GM18909 (cell line): ENCODE data around the gene ANKHD1.

ENCODE experiments used
- ATAC-seq: cut with Tn5 transposase; IDR thresholded peaks from one replicate; pipeline ENCODE4 v1.9.1; 2021; ENCODE audit warnings: mild to moderate bottlenecking; ENCODE audit not compliant: unreplicated experiment, poor library complexity

The ANKHD1 gene

DNA sequence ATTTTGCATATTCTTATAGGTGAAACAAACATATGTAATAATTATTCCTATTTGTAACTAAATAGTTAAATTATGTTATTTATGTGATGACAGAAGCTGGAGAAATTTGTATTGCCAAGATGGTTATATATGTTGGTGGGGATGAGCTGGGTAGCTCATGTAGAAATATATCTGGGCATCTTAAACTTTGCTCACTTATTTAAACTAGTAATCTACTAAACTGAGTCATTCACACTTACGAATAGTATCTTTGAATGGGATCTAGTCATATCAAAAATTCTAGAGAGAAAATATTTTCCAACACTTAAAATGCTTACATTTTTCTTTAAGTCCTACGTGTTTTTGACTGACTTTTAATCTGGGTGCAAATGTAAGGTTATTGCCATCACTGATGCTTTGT, 101.2 kb downstream of the ANKHD1 start:
- no peak for ATAC-seq

DNA sequence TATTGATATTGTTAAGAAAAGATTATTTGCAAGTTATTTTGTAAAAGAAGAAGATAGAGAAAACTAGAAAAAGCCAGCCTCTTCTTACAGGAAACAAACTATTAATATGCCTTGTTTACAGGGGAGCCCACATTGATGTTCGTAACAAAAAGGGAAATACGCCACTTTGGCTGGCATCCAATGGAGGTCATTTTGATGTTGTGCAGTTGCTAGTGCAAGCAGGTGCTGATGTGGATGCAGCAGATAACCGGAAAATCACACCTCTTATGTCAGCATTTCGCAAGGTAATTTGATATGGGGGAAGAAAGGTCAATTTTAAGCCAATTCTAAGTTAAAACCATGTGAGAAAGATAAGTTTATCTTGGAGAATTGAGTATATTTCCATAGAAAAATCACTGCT, 108.3 kb downstream of the ANKHD1 start:
- ATAC-seq, result no peak

DNA sequence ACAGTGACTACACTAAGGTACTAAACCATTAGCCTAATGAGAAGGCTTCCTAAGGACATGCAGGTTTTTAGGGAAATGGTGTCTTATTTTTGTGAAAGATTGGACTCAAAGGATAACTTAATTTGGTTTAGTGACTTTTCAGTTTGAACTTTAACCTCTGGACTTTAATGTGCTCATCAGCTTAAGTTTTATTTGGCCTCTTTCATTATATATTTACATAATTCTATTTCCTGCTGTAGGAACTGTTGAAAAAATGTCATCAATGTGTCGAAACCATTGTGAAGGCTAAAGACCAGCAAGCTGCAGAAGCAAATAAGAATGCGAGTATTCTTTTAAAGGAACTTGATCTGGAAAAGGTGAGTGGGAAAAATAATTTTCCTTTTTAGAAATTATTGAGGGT, 111.5 kb downstream of the ANKHD1 start:
- no peak for ATAC-seq

DNA sequence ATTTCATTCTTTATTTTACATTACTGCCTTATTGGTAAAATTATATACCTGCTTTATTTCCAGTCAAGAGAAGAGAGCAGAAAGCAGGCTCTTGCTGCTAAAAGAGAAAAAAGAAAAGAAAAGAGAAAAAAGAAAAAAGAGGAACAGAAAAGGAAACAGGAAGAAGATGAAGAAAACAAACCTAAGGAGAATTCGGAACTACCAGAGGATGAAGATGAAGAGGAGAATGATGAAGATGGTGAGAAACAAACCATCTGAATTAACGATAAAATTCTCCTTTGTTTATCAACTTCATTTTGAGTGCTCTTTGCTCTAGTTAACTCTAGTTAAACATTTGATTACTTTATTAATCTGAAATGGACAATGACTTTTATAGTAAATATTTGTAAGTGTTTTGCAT, 122.4 kb downstream of the ANKHD1 start:
- no peak for ATAC-seq

DNA sequence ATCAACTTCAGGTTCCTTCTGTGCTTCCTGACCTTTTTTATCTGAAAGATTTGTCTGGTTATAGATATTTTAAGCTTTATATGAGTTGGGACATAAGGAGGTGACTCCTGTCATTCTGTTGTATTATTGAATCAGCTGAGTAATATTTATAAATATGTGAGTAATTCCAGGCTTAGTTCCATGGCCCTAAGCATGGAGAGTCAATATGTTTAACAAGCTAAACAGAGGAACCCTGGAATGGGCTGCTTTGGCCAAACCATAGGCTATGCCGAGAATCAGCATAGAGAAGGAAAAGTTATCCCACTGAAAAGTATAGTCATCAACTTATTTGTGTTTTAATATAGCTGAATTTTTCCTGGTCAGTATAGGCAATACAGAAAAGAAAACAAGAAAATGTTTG, 138.6 kb downstream of the ANKHD1 start:
- ATAC-seq, result no peak

DNA sequence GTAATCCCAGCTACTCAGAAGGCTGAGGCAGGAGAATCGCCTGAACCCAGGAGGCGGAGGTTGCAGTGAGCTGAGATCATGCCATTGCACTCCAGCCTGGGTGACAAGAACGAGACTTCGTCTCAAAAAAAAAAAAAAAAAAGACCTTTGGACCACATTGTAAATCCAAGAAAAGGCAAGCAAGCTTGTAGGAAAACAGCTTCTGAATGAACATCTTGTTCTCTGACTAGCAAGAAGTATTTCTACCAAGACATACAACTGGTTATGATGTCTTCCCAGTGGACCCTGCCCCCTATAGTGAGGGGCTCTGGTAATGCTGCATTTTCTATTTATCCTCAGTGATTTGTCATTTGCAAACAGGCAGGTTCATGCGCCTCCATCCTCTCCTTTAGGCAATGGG, 141.3 kb downstream of the ANKHD1 start:
- ATAC-seq, result no peak

DNA sequence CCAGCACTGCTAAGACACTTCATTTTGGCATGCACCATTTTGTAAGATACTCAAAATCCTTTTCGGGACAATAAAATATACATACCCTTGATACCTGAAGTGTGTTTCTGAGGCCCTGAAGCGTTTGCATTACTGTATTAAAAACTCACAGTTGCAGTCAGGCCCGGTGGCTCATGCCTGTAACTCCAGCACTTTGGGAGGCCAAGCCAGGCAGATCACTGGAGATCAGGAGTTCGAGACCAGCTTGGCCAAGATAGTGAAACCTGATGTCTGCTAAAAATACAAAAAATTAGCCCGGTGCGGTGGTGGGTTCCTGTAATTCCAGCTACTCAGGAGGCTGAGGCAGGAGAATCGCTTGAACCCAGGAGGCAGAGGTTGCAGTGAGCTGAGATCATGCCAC, 143.4 kb downstream of the ANKHD1 start:
- no peak for ATAC-seq

DNA sequence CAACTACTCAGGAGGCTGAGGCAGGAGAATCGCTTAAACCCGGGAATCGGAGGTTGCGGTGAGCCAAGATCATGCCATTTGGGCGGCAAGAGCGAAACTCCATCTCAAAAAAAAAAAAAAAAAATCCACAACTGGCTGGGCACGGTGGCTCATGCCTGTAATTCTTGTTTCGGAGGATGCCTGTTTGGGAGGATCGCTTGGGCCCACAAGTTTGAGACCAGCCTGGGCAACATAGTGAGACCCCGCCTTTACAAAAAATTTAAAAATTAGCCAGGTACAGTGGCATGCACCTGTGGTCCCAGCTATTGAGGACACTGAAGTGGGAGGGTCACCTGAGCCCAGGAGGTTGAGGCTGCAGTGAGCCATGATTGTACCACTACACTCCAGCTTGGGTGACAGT, 144.0 kb downstream of the ANKHD1 start:
- ATAC-seq, result no peak

DNA sequence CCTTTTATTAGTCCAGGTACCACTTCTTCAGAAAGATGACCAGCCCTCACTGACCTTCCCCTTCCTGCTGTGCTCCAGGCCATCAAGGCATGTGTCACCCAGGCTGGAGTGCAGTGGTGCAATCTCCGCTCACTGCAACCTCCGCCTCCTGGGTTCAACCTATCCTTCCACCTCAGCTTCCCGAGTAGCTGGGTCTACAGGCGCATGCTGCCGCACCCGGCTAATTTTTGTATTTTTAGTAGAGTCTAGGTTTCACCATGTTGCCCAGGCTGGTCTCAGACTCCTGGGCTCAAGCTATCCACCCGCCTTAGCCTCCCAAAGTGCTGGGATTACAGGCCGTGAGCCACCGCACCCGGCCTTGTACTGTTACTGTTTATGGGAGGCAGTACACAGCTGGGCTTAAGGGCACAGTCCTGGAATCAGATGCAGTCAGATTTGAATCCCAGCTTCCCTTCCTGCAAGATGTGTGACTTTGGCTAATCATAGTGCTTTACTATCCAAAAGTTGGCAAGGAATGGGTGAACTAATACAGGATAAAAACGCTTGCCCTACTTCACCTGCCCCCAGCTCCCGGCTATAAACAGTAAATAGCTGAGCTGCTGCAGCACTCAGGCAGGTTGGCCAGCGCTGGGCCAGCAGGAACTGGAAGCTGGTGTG, 145.3 kb downstream of the ANKHD1 start:
- ATAC-seq, result no peak

DNA sequence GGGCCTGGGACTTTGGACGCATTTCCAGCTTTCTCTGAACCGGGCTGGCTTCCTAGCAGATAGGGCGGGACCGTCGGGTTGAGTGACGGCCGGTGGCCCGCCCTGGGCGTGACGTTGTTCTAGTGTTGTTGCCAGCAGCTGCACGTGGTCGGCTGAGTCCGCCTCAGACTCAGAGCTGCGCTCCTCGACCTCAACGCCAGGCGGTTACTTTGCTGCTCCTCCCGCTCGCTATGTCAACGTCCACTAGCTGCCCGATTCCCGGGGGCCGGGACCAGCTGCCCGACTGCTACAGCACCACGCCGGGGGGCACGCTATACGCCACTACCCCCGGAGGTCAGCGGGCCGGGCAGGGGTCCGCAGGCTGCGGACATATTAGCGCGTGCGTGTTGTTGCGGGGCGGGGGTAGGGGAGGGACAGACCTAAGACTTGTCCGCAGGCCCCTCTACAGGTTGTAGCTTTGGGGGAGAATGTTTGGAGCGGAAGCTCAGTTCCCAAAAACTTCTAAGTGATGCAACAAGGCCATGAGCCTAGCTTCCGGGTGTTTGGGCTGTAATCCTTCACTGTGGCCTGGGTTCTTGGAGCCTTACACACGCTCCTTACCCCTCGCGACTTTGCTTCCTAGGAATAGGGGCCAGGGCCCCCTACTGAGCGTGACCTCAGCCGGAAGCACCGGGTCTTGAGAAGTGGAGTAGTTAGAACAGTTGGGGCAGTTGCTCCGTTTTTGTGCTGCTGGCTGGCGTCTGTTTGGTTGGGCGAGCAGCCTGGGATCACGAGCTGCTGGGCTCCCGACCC, 146.1 kb downstream of the ANKHD1 start, which contains the start of gene EIF4EBP3:
EIF4EBP3 (plus strand) TSS at position 155 of the 792 bp plus-strand sequence; CDS start at position 231, 76 bp downstream.
- ATAC-seq, result peak; percentile 98

DNA sequence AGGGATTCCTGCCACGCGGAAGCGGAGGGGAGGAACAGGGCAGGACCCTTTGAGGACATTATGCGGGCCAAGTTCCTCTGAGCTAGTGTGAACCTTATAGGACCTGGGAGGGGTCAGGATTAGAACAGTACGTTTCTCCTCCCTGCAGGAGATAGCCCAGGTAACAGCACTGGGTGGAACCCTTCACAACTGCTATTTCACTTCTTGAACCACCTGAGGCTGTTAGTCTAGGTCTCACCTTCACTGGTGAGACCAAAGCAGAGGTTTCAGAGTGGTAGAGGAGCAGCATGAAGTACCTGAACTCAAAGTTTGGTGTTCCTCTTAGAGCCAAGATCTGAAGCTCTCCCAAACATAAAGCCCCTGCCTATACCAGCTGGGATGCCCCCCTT, 146.7 kb downstream of the ANKHD1 start:
- ATAC-seq, result peak; percentile 2

DNA sequence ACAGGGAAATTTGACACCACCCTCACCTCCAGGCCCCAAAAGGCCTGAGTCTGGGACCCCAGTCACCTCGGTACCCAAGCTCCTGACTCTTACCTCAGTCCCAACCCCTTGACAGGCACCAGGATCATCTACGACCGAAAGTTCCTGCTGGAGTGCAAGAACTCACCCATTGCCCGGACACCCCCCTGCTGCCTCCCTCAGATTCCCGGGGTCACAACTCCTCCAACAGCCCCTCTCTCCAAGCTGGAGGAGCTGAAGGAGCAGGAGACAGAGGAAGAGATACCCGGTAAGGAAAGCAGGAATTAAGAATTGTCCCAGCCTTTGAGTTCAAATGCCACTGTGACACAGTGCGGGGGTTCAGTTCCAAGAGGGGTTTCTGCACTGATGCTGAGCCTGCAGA, 147.2 kb downstream of the ANKHD1 start:
- ATAC-seq, result no peak

DNA sequence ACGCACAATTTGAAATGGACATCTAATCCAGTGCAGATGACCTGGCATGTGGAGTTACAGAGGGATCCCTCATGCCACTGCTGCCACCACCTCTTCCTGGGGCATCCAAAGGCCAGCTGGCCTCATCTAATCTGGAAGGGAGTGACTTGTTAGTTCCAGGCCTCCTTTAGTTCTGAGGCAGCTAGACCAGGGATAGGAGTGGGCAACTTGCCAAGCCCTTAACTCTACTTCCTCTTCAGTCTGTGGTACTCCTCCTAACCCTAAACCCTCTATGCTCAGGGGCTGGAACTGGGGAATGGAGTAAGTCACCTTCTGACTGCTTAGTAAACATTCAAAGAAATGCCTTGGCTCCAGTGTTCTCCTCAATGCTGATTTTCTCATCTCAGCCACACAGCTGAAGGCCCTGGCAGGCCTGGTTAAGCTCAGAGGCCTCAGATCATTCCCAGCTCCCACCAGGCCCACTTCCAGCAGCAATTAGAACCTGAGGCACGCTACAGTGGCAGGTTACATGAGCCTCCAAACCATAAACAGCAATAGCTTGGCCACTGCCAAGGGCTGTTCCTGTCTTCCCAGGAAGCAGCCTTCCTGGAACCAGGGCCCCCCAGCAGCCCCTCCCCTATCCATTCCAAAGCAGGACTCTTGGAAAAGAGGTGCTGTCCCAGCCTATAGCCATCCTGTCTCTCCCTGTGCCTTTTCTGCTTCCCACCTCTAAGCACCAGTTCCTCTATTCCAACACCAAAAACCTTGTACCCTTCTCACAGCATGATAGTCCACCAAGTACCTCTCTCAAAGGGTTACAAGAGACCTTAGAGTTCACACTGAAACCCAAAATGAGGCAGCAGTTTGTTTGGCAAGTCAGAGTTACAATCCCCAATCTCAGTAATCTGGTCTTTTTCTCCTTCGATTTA, 147.9 kb downstream of the ANKHD1 start:
- no peak for ATAC-seq

DNA sequence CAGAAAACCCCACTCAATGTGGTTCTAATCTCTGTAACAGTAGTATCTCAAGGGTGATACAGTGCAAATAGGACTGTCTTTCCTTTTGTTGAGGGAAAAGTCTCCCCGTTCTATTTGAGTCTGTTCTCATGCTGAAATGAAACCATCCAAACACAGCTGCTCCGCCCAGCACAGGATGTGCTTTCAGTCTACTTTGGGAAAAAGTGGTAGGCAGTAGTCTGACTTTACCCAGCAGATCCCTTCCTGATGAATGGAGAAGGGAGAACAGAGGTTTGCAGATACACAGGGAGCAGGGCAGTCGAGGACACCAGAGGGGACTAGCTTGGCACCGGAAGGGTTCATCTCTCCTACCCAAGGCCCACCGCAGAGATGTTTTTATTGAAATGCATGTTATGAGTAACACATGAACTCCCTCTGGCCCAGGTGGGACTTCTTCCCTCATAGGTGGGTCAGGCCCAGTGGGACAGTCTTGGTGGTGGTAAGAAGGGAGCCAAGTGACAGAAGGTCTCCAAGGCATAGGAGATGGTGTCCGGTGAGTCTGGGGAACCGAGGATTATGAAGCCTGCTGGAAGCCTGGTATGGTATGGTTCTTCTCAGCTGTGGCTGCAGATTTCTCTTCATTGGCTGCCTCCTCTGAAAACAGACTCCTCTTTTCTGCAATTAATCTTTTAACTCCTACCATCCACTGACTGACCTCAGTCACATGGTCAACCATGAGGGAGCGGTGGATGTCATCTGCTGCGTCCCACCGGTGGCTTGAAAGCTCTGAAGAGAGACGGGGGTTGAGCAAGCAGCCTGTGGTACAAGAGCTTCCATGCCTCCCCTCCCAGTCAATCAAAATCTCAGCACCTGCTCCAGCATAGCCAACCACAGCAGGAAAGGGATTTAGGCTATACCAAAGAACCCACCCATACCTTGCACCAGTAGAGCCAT, 148.8 kb downstream of the ANKHD1 start:
- no peak for ATAC-seq

DNA sequence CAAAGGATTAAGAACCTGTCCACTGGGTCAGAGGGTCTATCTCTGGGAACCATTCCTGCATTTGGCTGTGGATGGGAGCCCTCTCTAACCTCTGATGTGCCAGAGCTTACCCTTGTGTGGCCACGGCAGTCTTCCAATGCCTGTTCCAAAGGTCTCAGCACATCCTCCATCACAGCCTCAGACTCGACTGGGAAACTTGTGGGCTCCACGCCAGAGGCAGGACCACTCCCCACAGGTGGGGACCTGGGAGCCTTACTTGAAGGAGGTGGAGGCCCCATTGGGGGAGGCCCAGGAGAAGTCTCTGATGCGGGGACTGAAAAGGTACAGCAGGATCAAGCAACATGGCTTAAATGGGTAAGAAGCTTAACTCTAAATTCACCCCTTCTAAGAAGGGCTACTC, 150.2 kb downstream of the ANKHD1 start:
- no peak for ATAC-seq

DNA sequence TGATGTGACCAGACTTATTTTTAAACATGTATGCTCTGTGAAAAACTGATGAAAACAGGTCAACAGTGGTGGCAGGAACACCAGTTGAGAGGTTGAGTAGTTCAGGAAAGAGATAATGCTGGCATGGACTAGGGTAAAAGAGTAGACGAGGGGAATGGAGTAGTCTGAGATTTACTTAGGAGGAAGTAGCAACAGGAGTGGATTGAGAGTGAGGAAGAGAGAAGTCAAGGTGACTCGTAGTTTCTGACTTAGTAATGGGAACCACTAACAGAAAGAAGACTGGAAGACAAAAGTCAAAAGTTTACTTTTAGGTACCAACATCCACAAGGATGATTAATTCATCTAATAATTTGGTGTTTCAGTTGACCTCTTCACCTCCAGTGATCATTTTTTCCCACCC, 152.0 kb downstream of the ANKHD1 start:
- ATAC-seq, result no peak

DNA sequence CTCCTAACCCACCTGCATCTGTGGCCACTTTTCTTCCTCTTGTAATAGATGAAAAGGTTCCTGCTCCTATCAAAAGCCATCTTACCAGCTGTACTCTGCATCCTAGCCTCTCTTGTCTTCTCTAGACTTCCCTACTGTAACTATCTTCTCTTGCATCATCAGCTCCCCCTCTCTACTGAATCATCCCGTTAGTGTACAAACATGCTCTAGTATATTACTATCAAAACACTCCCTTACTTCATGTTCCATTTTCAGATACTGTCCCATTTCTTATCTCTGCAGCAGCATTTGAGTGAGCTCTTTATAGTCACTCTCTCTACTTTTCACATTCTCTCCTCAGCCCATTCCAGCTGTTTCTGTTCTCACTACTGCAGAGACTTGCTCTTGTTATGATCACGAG, 152.8 kb downstream of the ANKHD1 start:
- no peak for ATAC-seq

DNA sequence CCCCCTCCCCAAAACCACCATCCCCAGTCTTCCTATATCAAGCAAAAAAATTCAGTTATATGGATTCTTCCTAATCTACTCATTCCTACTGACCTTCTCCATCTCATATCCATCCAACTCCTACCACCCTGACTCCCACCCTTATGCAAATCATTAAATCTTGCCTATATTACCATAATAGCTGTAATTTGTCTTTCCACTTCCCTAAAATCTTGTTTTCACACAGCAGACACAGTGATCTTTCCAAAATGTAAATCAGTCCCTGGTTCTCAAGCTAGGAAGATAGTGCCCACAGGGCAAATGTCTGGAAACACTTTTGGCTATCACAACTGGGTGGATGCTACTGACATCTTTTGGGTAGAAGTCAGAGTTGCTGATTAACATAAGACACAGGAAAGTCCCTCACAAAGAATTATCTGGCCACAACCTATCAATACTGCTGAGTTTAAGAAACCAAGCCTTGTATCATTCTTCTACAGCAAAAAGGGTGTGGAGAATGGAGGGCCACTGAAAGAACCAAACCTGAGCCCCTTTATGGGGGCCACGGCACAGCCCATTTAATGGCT, 154.2 kb downstream of the ANKHD1 start:
- peak; percentile 26 for ATAC-seq

DNA sequence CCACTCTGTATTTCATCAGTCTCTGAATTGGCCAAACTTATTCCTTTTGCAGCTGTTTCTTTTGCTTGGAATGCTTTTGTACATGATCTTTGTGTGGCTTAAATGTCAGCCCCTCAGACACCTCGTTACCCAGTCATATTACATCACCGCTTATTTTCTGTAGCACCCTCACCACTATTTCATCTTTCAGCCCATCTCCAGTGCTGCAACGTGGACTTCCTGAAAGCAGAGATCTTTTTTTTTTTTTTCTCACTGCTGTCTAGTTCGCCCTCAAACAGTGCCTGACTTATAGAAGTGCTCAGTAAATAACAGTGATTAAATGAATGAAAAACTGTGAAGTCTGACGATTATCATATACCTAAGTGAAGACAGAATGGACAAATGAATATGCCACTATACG, 154.8 kb downstream of the ANKHD1 start:
- no peak for ATAC-seq
